ENCODE measurements around the gene FLG.
"Not testable (repeated sequence)": the region's sequence is repeated elsewhere in the genome, so short reads cannot be mapped to it uniquely, and the experiment has no call there.

FLG gene

GRCh38 chr1:152256394-152256793 lies 68.6 kb downstream of the FLG start:
- not testable (repeated sequence) for DNase-seq
